SKM-1 treated with dmso at 0.1 percent for 144 hours (cell line): Measurements from ENCODE around the gene ADAMTSL1.
A peak's percentile ranks its signal among the peaks of the same experiment; 100 is the strongest.

Source experiments
- DNase-seq: peaks from one replicate; lab custom pipeline; 2025; ENCODE audit not compliant: unreplicated experiment; lab: John Stamatoyannopoulos, UW

The ADAMTSL1 gene

GRCh38 chr9:18889550-18889949 is 415.6 kb downstream of the ADAMTSL1 start:
- DNase-seq: no peak

GRCh38 chr9:18890372-18890771 is 416.4 kb downstream of the ADAMTSL1 start:
- DNase-seq: no peak

GRCh38 chr9:18891946-18892670 is 418.2 kb downstream of the ADAMTSL1 start:
- DNase-seq: no peak

GRCh38 chr9:18893046-18893445 is 419.1 kb downstream of the ADAMTSL1 start:
- DNase-seq: no peak

- DNase-seq: no peak
These were observed 419.5 kb downstream of the ADAMTSL1 start for GRCh38 chr9:18893491-18893890.

- DNase-seq: no peak
These were observed 422.1 kb downstream of the ADAMTSL1 start for GRCh38 chr9:18896004-18896403.

- DNase-seq: peak; percentile 38
These were observed 422.7 kb downstream of the ADAMTSL1 start for GRCh38 chr9:18896531-18897179.

GRCh38 chr9:18903450-18903849 is 429.5 kb downstream of the ADAMTSL1 start:
- no peak for DNase-seq

- no peak for DNase-seq
These were observed 431.3 kb downstream of the ADAMTSL1 start for GRCh38 chr9:18905028-18905882.

- no peak for DNase-seq
These were observed 432.1 kb downstream of the ADAMTSL1 start for GRCh38 chr9:18905883-18906629.

- DNase-seq: no peak
These were observed 432.9 kb downstream of the ADAMTSL1 start for GRCh38 chr9:18906656-18907395.

- no peak for DNase-seq
These were observed 434.1 kb downstream of the ADAMTSL1 start for GRCh38 chr9:18907927-18908625.

GRCh38 chr9:18909140-18910018 is 435.4 kb downstream of the ADAMTSL1 start:
- no peak for DNase-seq

GRCh38 chr9:18910435-18910834 is 436.5 kb downstream of the ADAMTSL1 start:
- DNase-seq: no peak

GRCh38 chr9:18910916-18911315 is 437.0 kb downstream of the ADAMTSL1 start:
- no peak for DNase-seq

GRCh38 chr9:18911714-18912342 is 437.9 kb downstream of the ADAMTSL1 start:
- no peak for DNase-seq

GRCh38 chr9:18920141-18921084 is 446.5 kb downstream of the ADAMTSL1 start:
- DNase-seq: no peak
